Astrocyte (in vitro differentiated cells and primary cell): ENCODE data around the gene DISP3.

ENCODE experiments used
- CTCF ChIP-seq: IDR thresholded peaks from 2 replicates; pipeline ENCODE4 v1.5.1; 2011; ENCODE audit warnings: low read depth, mild to moderate bottlenecking, inconsistent platforms, low read length, moderate library complexity; ENCODE audit not compliant: insufficient read depth
- EZH2 ChIP-seq: IDR thresholded peaks from 2 replicates; pipeline ENCODE4 v1.6.1; 2012; ENCODE audit warnings: mild to moderate bottlenecking, low read length, inconsistent platforms; ENCODE audit not compliant: insufficient read depth

- TF ChIP-seq CTCF (no peak), EZH2 (no peak)
Observed at GRCh38 chr1:11569954-11570353, 91.0 kb downstream of the DISP3 start.
